CD4-positive, alpha-beta T cell treated with Interleukin-2 at 100 ng/mL for 4 hours (primary cell): ENCODE results near the gene LIMS1.
"Not testable (repeated sequence)": the region's sequence is repeated elsewhere in the genome, so short reads cannot be mapped to it uniquely, and the experiment has no call there.

Experiments
- DNase-seq: peaks from one replicate; pipeline ENCODE4 v3.0.0-alpha.2; 2020; ENCODE audit warnings: low spot score

The LIMS1 gene

GRCh38 chr2:108587621-108588020, 53.4 kb downstream of the LIMS1 start:
- no peak for DNase-seq

DNA sequence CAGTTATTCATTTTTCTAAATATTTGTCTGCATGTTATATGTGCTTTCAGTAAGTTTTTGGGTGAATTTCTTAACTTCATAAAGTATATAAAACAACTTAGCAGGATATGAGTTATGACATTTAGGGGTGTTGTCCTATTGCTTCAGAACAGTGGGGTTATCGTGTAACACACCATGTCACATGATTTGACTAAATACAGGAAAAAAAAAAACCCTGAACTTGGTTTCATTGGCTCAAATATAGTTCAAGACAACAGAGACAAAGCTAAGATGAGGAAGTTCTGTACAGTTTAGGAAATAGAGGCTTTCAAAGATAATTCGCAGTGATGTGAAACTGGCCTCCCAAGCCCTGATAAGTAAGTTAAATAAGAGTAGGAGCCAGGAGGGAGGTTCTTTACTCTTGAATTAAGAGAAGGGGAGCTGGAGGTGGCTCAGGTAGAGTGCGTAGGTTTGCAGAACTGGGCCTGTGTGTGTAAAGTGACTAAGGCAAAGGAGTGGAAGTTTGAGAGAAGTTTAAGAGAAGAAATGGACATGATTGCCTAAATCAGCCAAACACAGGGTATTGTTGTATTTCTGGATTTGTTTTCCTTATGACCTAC, 53.9 kb downstream of the LIMS1 start:
- DNase-seq, result no peak

- DNase-seq, result no peak
Measured at GRCh38 chr2:108589372-108589771, 55.1 kb downstream of the LIMS1 start.

DNA sequence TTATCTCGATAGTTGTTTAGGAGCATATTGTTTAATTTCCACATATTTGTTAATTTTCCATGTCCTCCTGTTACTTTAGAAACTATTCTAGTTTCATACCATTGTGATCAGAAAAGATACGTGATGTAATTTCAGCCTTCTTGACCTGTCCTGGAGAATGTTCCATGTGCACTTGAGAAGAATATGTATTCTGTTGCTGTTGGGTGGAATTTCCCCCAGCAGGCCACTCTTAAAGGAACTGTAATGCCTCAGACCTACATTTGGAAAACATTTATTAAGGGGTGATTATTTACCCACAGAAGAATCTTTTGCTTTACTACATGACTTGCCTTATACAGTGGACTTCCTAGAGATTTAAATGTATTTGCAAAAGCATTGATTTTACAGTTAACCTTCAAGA, 55.5 kb downstream of the LIMS1 start:
- DNase-seq, result no peak

- no peak for DNase-seq
Measured at GRCh38 chr2:108591163-108591562, 56.9 kb downstream of the LIMS1 start.

DNA sequence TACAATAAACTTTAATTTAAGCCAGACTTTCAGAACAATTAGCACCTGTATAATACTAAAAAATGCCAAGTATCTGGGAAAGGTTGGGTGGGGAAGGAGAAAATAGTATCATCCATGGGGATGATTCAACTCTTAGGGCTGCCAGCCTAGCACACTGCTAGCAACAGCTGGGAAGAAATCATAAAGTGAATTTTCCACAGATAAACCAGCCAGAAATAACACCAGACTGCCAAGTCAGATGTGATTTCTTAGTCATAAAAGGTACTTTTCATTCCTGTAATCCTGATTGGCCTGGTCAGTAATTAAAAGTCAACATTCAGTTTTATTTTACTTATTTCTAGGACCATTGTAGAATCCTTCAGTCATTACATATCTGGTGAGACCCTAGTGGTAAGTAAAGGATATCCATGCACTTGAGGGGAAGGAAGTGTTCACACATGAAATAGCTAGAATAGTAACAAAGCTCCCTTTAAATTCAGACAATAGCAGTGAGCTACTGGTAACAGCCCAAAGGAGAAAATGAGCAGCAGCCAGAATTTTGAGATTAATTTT, 59.4 kb downstream of the LIMS1 start:
- DNase-seq, result no peak

DNA sequence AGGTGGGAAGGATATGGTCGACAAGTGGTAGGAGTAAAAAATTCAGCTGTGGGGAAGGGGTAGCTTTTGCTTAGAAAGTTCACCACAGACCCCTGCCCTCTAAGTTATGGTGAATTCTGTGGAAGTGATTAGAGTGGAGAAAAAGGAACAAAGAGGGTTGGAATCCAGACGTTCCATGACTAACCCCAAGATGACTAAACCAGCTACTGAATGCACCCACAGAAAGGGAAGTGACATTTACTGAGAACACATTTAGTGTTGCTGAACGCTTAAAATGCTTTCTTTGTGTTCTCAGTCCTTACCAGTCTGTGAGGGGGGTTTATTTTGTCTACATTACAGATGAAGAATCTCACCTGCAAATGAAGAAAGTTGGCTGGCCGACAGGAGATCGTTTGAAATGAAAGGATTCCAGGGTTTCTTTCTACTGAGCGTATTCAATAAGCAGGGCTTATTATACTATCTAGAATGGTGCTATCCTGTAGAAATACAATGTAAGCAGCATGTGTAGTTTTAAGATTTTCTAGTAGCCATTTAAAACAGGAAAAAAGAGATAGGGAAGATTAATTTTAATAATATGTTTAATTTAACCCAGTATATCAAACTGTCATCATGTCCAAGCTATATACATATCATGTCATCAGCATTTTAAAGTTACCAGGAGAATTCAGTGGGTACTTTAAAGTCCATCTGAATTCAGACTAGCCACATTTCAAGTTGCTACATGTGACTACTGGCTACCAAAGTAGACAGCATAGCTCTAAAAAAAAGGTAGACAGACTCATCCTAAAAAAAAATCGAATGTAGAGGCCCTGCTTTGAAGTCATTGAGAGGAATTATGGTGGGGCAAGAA, 60.1 kb downstream of the LIMS1 start:
- peak; percentile 31 for DNase-seq

DNA sequence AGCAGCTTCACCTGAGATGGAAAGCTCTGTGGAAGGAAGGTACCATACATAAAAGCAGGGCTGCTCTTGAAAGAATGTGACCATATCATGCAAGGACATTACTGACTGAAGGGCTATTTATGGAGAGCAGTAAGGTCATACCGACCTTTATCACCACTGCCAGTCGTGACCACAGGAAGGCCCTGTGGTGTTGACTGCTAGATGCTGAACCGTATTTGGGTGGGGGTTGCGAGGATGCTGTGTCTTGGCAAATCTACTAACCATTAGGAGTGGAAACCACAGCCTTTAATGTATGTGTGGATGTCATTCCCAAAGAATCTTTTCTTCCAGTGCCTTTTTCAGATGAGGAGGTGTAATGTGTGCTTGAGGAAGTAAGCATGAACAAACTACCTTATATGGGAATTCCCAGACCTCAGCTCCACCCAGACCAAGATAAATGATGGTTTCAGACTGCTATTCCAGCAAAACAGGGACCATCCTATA, 60.8 kb downstream of the LIMS1 start:
- no peak for DNase-seq

DNA sequence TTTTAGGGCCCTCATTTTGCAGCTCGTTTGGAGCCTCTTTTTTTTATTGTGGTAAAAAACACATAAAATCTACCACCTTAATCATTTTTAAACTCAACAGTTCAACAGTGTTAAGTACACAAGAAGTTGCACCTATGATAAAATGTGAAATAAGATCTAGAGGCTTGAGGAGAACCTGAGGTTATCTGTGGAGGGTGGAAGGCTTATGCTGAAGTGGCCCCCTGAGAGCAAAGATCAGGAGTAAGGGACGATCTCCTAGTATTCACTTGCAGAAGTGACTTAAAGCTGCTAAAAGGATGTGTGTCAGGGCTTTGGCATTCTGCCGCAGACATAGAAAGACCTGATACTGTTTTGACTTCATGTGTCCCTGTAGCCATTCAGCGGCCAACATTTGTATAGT, 61.5 kb downstream of the LIMS1 start:
- not testable (repeated sequence) for DNase-seq

DNA sequence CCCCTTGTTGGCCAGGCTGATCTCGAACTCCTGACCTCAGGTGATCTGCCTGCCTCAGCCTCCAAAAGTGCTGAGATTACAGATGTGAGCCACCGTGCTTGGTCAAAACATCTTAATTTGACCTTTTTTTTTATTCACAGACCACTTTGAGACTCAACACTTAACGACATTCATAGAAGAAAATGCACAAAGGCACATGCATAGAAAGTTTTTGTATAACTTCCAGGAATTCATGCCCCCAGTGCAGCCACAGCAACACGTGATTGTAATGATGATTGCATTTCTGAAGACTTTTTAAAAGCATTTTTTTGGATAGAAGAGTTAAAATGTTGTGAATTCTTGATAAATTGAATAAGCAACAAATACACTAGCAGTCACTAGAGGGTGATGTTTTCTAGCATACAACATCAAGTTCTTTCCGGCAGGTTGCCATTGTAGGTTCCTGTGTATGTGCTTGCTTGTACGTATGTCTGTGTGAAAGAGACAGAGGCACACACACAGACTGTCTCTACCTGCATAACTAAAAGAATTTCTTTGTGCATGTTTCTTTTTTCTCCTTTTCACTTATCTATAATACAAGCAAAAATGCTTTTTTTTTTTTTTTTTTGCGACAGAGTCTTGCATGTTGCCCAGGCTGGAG, 63.0 kb downstream of the LIMS1 start:
- DNase-seq, result peak; percentile 56

DNA sequence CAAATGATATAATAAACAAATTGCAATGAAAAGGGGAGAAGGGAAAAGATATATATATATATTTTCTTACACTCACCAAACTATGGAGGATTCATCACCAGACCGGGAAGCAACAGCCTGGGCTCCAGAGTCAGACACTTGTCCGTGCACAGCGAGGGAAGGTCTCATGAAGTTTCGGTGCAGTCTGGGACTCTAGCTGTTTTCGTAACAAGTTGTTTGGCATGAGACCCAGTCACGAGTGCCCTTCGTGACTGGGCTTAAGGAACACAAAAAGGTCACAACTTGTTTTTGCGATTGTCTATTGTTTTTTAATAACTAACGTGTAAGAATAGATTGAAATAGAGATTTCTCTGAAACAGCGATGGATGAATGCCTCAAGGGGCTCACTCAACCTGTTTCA, 66.9 kb downstream of the LIMS1 start:
- not testable (repeated sequence) for DNase-seq

- no peak for DNase-seq
Measured at GRCh38 chr2:108602422-108602821, 68.2 kb downstream of the LIMS1 start.

GRCh38 chr2:108604196-108604595, 69.9 kb downstream of the LIMS1 start:
- DNase-seq, result no peak

- no peak for DNase-seq
Measured at GRCh38 chr2:108605947-108606346, 71.7 kb downstream of the LIMS1 start.

GRCh38 chr2:108607706-108608301, 73.5 kb downstream of the LIMS1 start:
- DNase-seq, result peak; percentile 63

GRCh38 chr2:108611021-108611420, 76.8 kb downstream of the LIMS1 start:
- no peak for DNase-seq

DNA sequence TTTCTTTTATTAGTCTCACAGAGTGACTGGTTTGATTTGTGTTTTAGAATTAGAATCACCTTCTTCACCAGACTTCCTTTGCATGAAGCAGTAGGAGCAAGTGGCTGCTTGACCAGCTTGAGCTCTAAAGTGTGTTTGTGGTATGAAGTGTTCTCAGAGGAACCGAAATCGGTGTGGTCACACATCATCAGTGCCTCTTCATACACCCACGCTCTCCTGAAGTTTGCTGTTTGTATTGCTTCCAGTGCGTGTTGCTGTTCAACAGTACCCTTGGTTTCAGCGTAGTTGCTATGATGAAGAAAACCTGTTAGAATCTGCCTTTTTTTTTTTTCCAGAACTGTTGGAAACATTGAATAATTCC, 77.9 kb downstream of the LIMS1 start:
- peak; percentile 66 for DNase-seq

DNA sequence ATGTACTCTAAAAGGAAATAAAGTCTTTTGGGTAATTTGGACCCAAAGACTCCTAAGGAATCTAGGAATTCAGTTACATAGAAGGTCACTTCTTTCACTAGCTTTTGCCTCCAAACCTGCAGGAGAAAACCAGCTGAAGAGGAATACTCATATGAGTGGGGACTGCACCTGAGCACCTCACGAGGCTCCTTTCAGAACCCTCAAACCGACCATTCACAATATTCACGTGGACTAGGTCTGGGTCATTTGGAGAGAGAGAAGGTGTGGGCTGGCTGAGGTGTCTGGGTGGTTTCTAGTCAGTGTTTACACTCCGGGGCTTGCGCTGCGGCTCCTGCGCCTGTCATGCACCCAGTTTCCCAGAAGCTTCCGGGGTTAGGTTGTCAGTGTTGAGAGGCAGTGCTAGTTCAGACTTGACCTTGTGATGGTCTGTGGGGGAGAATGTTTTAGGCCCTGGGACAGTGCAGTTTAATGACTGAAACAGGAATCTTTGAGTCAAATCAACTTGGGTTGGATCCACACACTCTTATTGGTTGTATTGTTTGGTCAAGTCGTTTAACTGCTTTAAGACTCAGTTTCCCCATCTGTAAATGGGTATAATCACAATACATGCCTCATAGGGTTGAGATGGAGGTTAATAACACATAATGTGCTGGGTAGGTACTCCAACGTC, 78.4 kb downstream of the LIMS1 start:
- peak; percentile 74 for DNase-seq

- DNase-seq, result no peak
Measured at GRCh38 chr2:108613261-108614042, 79.2 kb downstream of the LIMS1 start.

- no peak for DNase-seq
Measured at GRCh38 chr2:108614043-108614545, 79.8 kb downstream of the LIMS1 start.

GRCh38 chr2:108614659-108615058, 80.4 kb downstream of the LIMS1 start:
- peak; percentile 38 for DNase-seq
